HT1080 (cell line): ENCODE data around the gene LTF. TPM values are rescaled to one million over a fixed set of nuclear protein-coding genes. Genes with fewer than 3 reads are reported as not detected.
"Not testable (repeated sequence)": the region's sequence is repeated elsewhere in the genome, so short reads cannot be mapped to it uniquely, and the experiment has no call there.

ENCODE experiments used
- DNase-seq: peaks from one replicate; pipeline ENCODE4 v3.0.0-alpha.2; 2015; ENCODE audit warnings: low read depth
- total RNA-seq: library from RNA; depleted of rRNA; stranded (reverse); fragments of >200 nt; shearing (Covaris generic); gene quantifications from 2 replicates; pipeline ENCODE4 v1.2.3, GENCODE V29; 2014

Gene LTF
- total RNA-seq, 1 experiment from 2014 or later = 0.16 TPM

- peak; percentile 18 for DNase-seq
These were observed 17.3 kb downstream of the LTF start for GRCh38 chr3:46447228-46447985.

DNA sequence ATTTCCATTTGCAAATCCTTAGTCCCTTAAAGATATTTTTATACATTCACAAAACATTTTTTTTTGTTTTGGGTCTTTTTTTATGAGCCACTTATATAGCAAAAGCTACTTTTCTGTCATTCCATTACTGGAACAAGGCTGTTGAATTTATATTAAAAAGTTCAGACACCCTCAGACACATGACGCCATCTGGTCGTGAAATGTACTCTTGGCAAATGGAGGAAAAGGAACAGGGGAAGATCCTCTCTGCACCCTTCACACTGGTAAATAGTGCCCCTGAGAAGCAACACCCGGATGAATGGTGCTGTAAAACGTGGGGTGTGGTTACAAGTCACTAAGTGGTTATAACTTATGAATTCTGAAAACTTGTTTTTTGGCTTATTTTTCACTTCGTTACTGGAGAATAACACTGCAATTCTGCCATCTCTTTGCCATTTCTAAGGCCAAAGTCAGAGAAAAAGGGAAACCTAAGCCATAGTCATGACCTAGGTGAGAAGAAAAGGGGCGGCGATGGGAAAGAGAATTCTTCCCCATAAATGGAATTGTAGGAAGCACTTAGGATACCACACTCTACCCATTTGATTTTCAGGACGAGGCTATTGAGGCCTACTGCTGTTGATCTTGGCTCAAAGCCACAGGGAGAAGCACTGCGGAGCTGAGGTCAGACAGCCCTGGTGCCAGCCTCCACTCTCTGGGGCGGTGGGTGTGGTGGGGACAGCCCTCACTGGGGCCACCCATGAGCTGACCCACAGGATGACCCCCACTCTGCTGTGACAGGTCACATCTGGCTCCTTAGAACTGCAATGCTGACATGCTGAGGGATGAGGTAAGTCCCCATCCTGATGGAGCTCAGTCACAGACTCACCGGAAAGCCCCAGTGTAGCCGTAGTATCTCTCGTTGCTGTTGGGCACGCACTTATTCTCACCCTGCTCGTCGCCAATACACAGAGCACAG is 21.9 kb downstream of the LTF start:
- DNase-seq = peak; percentile 52

DNA sequence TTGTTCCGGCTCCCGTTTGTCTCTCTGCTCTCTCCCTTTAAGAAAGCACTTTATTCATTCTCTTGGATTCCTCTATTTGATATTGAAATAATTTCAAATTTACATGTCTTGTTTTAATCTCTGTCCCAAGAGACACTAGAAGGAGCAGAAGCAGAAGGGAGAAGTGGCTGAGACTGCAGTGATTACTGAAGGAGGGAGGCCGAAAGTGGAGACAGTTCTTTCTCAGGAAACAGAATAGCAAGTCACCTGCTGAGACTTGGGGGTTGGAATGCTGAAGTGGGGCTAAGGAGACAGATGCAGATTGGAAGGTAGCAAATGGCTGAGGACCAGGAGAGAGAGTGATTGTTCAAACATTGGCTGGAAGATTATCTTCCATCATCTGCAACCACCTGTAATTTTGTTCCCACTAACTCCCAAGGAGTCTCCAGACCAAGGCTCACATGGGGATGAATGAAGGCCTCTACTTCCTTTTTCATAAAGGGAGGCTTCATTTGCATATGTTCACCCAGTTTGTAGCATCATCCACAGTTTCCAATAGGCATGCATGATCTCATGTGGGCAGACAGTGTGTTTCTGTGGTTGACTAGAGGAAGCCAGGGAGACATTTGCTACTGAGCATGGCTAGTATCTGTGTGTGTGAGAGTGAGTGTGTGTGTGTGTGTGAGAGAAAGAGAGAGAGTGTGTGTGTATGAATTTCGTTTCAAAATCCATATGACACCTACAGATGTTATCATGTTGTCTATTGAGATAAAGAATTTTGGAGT is 24.0 kb downstream of the LTF start:
- DNase-seq = no peak

- no peak for DNase-seq
These were observed 25.9 kb downstream of the LTF start for GRCh38 chr3:46438831-46439230.

- no peak for DNase-seq
These were observed 29.5 kb downstream of the LTF start for GRCh38 chr3:46435081-46435726.

DNA sequence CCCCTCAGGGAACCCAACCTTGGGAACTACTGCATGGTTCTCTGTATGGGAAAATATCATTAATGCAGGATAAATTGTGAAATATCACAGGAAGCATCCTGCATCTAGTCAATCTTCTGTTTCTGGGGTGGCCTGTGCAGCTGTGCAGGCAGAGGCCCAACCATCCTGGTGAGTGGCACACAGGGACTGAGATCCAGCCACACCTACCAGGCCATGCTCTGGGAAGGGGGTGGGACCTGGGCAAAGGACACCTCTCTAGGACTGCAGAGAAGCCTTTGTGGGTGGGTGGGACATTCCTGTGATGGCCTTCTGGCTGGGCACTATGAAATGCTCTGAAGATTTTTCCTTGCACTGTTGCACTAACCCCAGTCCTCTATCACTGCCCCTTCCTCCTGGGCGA is 30.9 kb downstream of the LTF start:
- DNase-seq = no peak

DNA sequence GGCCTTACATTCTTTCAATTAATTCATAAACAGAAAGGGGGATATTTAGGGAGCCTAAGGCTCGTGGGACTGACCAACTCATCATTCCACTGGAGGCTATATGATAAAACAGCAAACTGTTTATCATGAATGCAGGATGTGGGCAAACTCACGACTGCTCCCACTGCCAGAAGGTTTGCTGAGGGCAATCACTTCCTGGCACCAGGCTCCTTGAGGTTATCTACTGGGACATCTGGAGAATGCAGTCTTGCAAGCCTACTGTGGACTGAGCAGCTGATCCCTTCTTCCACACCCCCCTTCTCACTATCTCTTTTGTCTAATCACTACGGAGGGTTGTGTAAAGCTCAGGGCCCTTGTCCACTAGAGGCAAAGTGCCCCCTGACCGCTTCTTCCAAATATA is 31.6 kb downstream of the LTF start:
- peak; percentile 56 for DNase-seq

DNA sequence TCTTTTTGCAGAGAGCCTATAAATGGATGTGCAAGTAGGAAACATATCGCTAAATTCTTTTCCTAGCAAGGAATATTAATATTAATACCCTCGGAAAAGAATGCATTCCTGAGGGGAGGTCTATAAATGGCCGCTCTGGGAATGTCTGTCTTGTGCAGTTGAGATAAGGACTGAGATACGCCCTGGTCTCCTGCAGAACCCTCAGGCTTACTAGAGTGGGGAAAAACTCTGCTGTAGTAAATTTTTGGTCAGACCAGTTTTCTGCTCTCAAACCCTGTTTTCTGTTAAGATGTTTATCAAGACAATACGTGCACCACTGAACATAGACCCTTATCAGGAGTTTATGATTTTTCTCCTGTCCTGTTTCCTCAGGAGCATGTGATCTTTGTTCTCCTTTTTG is 32.8 kb downstream of the LTF start:
- not testable (repeated sequence) for DNase-seq

DNA sequence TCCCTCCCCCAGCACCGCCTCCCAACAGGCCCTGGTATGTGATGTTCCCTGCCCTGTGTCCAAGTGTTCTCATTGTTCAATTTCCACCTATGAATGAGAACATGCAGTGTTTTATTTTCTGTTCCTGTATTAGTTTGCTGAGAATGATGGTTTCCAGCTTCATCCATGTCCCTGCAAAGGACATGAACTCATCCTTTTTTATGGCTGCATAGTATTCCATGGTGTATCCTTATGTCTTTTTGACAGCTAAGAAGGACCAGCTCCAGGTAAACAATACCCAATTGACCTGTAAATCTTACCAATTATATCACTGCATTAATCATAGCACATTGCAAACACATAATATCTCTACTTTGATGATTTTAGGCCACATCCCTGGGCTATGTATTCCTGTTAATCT is 33.8 kb downstream of the LTF start:
- not testable (repeated sequence) for DNase-seq

DNA sequence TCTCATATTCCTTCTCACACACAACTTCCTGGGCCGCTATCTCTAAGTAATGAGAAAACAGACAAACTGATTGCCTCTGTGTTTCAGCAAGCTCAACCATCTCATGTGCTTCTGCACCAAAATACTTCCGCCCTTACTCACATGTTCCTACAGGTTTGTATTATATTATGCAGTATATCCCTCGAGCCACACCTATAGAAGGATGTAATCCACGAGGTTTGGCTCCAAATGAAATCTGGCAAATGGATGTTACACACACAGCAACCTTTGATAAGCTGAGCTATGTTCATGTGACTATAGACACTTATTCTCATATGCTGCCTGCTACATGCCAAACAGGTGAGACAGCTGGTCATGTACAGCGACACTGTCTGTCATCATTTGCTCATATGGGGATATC is 35.0 kb downstream of the LTF start:
- no peak for DNase-seq

DNA sequence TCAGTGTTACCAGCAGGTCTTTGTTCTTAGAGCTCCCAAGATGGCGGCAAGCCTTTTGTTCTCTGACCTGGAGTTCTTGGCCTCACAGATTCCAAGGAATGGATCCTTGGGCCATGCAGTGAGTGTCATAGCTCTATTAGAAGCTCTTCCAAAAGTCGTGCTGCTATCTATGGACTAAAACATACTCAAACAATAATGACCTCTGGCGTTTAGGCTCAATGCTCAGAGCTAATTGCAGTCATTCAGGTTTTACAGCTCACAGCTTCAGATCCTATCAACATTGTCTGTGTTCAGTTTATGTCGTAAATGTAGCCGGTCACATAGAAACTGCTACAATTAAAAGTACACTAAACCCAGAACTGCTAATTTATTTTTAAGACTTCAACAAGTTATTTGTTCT is 35.5 kb downstream of the LTF start:
- no peak for DNase-seq

DNA sequence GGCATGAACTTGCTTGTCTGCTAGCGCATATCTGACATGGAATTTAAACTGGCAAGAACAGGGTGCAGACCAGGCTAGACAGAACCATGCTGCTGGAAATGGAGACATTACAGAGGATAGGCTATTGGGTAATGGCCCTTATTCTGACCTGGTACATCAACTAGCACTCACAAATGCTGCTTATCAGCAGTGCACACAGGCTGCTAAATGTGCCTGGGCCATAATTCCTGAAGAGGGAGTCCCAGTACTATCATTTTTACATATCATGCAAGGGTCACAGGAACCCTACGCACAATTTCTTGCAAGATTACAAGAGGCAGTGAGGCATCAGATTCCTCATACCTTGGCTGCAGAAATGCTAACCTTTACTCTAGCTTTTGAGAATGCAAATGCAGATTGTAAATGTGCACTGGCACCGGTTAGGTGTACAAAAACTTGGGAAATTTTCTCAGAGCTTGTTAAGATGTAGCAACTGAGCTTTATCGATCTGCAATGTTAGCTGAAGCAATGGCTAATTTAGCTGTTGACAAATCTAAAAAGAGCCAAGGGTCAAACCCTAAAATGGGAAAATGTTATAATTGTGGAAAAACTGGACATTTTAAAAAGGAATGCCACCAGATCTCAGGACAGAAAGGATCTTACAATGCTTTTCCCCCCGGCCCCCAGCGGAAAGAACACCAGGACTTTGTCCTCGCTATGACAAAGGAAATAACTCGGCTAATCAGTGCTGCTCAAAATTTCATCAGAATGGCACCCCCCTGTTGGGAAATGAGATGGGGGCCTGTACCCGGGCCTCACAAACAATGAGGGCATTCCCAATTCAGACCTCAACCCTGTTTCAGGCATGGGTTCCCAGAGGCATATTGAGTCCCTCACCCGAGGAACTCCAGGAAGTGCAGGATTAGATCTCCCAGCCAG is 36.5 kb downstream of the LTF start:
- no peak for DNase-seq

GRCh38 chr3:46427404-46427803 is 37.3 kb downstream of the LTF start:
- not testable (repeated sequence) for DNase-seq

- peak; percentile 83 for DNase-seq
These were observed 38.2 kb downstream of the LTF start for GRCh38 chr3:46426476-46426875.

- DNase-seq = peak; percentile 87
These were observed 41.1 kb downstream of the LTF start for GRCh38 chr3:46423588-46423987.

GRCh38 chr3:46422617-46423016 is 42.1 kb downstream of the LTF start:
- peak; percentile 90 for DNase-seq

DNA sequence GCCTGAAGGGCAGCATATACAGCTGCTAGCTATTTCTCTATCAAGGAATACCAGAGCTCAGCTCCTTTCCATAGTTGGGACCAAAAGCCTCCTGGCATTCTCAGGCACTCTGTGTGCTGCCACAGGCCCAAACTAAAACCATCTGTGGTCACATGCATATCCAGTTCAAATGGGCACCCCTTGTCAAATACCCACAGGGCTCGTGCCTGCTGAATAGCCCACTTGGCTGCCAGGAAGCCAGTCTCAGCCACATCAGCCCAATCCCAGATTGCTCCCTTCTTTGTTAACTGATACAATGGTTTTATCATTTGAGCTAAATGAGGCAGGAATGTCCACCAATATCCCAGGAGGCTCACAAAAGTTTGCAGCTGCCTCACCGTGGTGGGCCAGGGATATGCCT is 43.8 kb downstream of the LTF start:
- DNase-seq = no peak

GRCh38 chr3:46419816-46420215 is 44.9 kb downstream of the LTF start:
- DNase-seq = no peak

DNA sequence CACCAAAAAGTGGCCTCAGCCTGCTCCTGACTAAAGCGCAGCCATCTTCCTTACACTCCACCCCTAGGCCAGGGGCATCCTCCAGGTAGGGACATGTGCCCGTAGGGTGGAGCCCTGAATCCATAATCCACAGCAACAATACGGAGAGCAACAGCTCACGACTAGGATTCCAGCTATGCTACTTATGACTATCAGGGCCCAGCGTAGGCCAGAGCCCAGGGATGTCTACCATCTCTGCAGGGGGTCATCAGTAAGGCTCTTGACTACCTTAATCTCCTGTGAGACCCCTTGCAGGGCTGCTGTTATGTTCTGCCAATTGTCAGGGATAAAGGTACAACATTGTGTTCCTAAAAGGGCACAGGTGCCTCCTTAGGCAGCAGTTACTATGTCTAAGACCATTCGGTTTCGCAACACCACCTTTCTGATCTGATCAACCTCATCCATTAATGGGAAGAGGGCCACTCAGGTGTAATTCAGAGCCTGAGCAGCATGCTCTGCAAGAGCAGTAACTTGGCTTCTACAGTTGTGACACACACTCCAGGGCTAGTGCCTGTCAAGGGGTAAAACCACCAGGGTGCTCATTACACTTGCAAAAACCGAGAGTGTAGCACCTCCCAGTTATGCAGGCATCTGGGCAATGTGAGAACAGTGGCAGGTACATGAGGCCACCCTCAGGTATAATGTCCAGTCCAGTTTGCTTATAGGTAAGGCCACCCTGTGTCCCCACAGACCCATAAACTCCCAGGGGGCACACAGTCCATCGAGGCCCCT is 46.7 kb downstream of the LTF start:
- DNase-seq = no peak
